GM12875 (cell line): ENCODE data around the gene GDNF.

ENCODE experiments used
- H3K4me3 ChIP-seq: one replicate; pipeline ENCODE4 v1.5.1; 2011; ENCODE audit warnings: low read depth, low read length, control low read depth
- CTCF ChIP-seq: IDR thresholded peaks from 2 replicates; pipeline ENCODE4 v1.5.1; 2011; ENCODE audit warnings: low read depth, mild to moderate bottlenecking, control low read depth, inconsistent platforms, low read length, moderate library complexity, borderline replicate concordance; ENCODE audit not compliant: insufficient read depth

The GDNF gene

GRCh38 chr5:37859805-37860204 lies 20.0 kb upstream of the GDNF start:
- no peak overlapping the region for H3K4me3 ChIP-seq
- TF ChIP-seq CTCF: no peak

GRCh38 chr5:37858250-37858649 lies 18.4 kb upstream of the GDNF start:
- no peak for TF ChIP-seq CTCF
- H3K4me3 ChIP-seq: no peak overlapping the region

- H3K4me3 ChIP-seq: no peak overlapping the region
- no peak for TF ChIP-seq CTCF
These were observed 17.9 kb upstream of the GDNF start for GRCh38 chr5:37857696-37858095.

- no peak for TF ChIP-seq CTCF
- H3K4me3 ChIP-seq: no peak overlapping the region
These were observed 15.6 kb upstream of the GDNF start for GRCh38 chr5:37855438-37855837.

GRCh38 chr5:37851305-37851704 lies 11.5 kb upstream of the GDNF start:
- no peak for TF ChIP-seq CTCF

GRCh38 chr5:37850226-37850865 lies 10.5 kb upstream of the GDNF start:
- no peak overlapping the region for H3K4me3 ChIP-seq
- no peak for TF ChIP-seq CTCF

More at GRCh38 chr5:37851305-37851704, 11.5 kb upstream of the GDNF start:
- no peak overlapping the region for H3K4me3 ChIP-seq

GRCh38 chr5:37849641-37850040 lies 9.8 kb upstream of the GDNF start:
- H3K4me3 ChIP-seq: no peak overlapping the region

More at GRCh38 chr5:37849641-37850040, 9.8 kb upstream of the GDNF start:
- no peak for TF ChIP-seq CTCF
